GM19351 (cell line): Measurements from ENCODE around the gene THAP6.

Experiments
- ATAC-seq: cut with Tn5 transposase; IDR thresholded peaks from one replicate; pipeline ENCODE4 v1.9.1; 2021; ENCODE audit warnings: mild to moderate bottlenecking, moderate library complexity; ENCODE audit not compliant: unreplicated experiment

The THAP6 gene

DNA sequence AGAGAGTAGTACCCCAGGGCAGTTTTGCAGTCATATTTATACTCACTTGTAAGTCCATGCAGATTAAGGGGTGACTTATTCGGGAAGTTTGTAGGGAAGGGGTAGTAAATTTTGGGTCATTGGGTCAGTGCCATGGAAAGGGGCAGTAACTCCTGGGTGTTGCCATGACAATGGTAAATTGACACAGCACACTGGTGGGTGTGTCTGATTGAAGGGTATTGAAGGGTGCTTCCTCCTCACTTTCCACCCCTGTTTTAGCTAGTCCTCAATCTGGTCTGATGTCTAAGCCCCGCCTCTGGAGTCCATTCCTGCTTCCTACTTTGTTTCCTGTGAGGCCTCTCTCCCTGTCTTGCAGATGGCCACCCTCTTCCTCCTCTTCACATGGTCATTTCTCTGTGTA lies 53.5 kb downstream of the THAP6 start:
- ATAC-seq, result no peak
